HuH-7 (cell line): ENCODE data around the gene CD84.
A peak's percentile ranks its signal among the peaks of the same experiment; 100 is the strongest.
"Not testable (repeated sequence)": the region's sequence is repeated elsewhere in the genome, so short reads cannot be mapped to it uniquely, and the experiment has no call there.

Experiments
- DNase-seq: peaks from one replicate; pipeline ENCODE4 v3.0.0; 2011; ENCODE audit warnings: low spot score

CD84 gene

DNA sequence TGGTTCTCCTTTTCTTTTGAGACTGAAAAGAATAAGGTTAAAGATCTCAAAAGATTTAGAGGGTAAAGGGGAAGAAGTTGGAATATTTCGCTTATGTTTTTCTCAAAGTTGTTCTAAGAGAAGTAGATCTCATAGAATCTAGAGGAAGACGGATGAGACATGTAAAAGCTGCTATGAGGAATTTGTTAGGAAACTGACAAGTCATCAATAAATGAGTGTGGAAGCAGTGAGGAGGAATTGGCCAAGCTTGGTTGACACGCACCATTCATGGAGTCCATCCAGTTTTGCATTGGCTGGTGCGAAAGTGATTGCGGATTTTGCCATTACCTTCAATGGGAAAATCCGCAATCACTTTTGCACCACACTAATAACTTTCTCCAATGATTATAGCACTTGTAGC lies 76.2 kb downstream of the CD84 start:
- no peak for DNase-seq

DNA sequence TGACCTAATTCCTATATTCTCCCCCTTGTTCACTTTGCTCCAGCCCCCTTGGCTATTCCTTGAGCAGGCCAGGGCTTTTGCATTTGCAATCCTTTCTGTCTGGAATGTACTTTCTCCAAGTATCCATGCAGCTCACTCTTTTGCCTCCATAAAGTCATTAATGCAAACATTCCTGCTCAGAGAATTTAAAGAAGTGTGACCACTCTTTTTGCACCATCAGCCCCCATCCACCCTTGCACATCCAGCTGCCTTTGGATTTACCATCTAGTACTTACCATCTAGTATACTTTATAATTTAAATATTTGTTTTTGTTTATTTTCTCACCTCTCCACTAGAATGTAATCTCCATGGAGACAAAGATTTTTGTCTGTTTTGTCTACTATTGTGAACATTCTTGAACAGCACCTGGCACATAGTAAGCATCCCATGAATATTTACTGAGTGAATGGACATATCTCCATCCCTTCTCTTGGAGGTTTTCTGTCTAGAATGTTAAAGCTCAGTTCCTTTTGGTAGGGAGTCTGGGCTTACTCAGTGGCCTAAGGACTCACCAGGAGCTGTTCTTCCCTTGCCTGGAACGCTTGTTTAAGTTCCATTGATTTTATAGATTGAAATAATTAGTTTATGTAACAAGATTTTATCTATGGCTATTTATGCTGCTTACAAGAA lies 78.8 kb downstream of the CD84 start:
- DNase-seq = no peak

- DNase-seq = no peak
These were observed 79.7 kb downstream of the CD84 start for GRCh38 chr1:160499631-160500030.

DNA sequence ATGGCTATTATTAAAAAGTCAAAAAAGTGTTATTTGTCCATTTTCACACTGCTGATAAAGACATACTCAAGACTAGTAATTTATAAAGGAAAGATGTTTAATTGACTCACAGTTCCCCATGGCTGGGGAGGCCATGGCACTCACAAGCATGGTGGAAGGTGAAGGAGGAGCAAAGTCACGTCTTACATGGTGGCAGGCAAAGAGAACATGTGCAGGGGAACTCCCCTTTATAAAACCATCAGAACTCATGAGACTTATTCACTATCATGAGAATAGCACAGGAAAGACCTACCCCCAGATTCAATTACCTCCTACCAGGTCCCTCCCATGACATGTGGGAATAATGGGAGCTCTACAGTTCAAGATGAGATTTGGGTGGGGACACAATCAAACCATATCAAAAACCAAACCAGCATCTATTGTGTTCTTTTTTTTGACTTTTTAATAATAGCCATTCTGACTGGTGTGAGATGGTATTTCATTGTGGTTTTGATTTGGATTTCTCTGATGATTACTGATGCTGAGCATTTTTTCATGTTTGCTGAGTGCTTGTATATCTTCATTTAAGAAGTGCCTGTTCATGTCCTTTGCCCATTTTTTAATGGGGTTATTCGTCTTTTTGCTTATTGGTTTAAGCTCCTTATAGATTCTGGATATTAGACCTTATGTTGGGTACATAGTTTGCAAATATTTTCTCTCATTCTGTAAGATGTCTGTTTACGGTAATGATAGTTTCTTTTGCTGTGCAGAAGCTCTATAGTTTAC lies 80.8 kb downstream of the CD84 start:
- not testable (repeated sequence) for DNase-seq

GRCh38 chr1:160496334-160496733 lies 83.0 kb downstream of the CD84 start:
- DNase-seq = no peak

DNA sequence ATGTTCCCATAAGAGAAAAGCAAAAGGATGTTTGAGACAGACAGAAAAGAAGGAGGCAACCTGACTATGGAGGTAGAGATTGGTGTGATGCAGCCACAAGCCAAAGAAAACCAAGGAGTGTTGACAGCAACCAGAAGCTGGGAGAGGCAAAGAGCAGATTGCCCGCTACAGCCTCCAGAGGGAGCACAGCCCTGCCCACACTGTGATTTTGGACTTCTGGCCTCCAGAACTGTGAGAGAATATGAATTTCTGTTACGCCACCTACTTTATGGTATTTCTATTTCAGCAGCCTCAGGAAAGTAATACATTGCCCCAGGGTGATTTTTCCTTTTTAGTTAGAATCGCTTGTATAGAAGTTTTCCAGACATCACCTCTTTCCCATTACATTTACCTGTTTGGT lies 84.7 kb downstream of the CD84 start:
- DNase-seq = peak; percentile 6

- DNase-seq = no peak
These were observed 86.7 kb downstream of the CD84 start for GRCh38 chr1:160492617-160493016.

GRCh38 chr1:160491981-160492380 lies 87.3 kb downstream of the CD84 start:
- DNase-seq = no peak
